ENCODE measurements around the gene NFIA.

NFIA gene

GRCh38 chr1:61480273-61480935, 398.0 kb downstream of the NFIA start:
- H3K4me3 ChIP-seq (ENCODE audit: low read depth, low read length) = no peak overlapping the region
- in situ Hi-C loops (cut with HindIII; ENCODE audit: low sequenced_read_pairs) = no loop called here
- DNase-seq (ENCODE audit: low read depth, low spot score) = no peak
- no peak for TF ChIP-seq CTCF (IDR thresholded peaks at IDR 0.05; ENCODE audit: low read depth, low read length)

GRCh38 chr1:61481315-61481715, 399.0 kb downstream of the NFIA start:
- no peak for TF ChIP-seq CTCF (IDR thresholded peaks at IDR 0.05; ENCODE audit: low read depth, low read length)
- in situ Hi-C loops (cut with HindIII; ENCODE audit: low sequenced_read_pairs) = no loop called here
- no peak for DNase-seq (ENCODE audit: low read depth, low spot score)
- no peak overlapping the region for H3K4me3 ChIP-seq (ENCODE audit: low read depth, low read length)

- DNase-seq (ENCODE audit: low read depth, low spot score) = no peak
- in situ Hi-C loops (cut with HindIII; ENCODE audit: low sequenced_read_pairs) = no loop called here
- no peak overlapping the region for H3K4me3 ChIP-seq (ENCODE audit: low read depth, low read length)
- TF ChIP-seq CTCF (IDR thresholded peaks at IDR 0.05; ENCODE audit: low read depth, low read length) = no peak
Observed at GRCh38 chr1:61482170-61482734, 399.9 kb downstream of the NFIA start.

- in situ Hi-C loops (cut with HindIII; ENCODE audit: low sequenced_read_pairs) = no loop called here
- no peak for DNase-seq (ENCODE audit: low read depth, low spot score)
- no peak for TF ChIP-seq CTCF (IDR thresholded peaks at IDR 0.05; ENCODE audit: low read depth, low read length)
- no peak overlapping the region for H3K4me3 ChIP-seq (ENCODE audit: low read depth, low read length)
Observed at GRCh38 chr1:61486783-61487536, 404.6 kb downstream of the NFIA start.

- DNase-seq (ENCODE audit: low read depth, low spot score) = no peak
- no peak for TF ChIP-seq CTCF (IDR thresholded peaks at IDR 0.05; ENCODE audit: low read depth, low read length)
- in situ Hi-C loops (cut with HindIII; ENCODE audit: low sequenced_read_pairs) = no loop called here
- H3K4me3 ChIP-seq (ENCODE audit: low read depth, low read length) = no peak overlapping the region
Observed at GRCh38 chr1:61487801-61488200, 405.4 kb downstream of the NFIA start.

GRCh38 chr1:61490924-61491323, 408.6 kb downstream of the NFIA start:
- in situ Hi-C loops (cut with HindIII; ENCODE audit: low sequenced_read_pairs) = no loop called here
- H3K4me3 ChIP-seq (ENCODE audit: low read depth, low read length) = no peak overlapping the region
- DNase-seq (ENCODE audit: low read depth, low spot score) = no peak
- no peak for TF ChIP-seq CTCF (IDR thresholded peaks at IDR 0.05; ENCODE audit: low read depth, low read length)

Measured in astrocyte of the spinal cord (primary cell).